ENCODE data around the gene RNF212.

Gene RNF212

DNA sequence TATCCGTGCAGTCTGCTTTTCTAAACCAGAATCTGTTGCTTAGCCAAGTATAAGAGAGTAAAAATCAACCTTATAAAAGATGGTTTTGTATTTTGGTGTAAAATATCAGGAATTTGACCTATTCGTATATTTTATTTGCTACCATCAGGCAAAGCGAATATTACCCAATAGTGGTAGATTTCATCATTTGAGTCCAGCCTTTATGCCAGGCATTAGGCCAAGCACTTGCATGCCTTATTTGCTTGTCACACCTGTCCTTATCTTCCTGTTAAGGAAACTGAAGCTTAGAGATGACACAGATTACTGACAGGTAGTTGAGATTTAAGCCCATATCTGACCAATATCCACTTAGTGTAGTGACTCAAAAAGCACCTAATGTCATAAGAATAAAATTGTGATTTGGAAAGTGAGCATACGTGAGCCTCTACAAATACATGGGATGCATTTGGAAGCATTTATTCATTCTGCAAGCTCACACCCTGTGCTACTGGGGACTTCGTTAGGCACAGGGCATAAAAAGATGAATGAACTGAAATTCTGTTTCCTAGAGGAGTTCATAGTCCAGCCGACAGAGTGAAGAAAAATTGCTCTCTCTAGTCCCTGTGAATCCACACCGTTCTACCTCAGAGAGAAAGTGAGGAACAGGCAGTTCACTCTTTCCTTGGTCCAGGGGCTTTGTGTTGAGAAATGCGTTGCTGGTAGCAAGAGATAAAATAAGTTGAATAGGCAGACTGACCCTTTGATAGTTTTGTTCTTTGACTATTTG lies 2.3 kb upstream of the RNF212 start:
- DNase-seq (ENCODE audit: low spot score): no peak

GRCh38 chr4:1112821-1113182 lies 562 bp downstream of the RNF212 start:
- no peak for DNase-seq (ENCODE audit: low spot score)

DNA sequence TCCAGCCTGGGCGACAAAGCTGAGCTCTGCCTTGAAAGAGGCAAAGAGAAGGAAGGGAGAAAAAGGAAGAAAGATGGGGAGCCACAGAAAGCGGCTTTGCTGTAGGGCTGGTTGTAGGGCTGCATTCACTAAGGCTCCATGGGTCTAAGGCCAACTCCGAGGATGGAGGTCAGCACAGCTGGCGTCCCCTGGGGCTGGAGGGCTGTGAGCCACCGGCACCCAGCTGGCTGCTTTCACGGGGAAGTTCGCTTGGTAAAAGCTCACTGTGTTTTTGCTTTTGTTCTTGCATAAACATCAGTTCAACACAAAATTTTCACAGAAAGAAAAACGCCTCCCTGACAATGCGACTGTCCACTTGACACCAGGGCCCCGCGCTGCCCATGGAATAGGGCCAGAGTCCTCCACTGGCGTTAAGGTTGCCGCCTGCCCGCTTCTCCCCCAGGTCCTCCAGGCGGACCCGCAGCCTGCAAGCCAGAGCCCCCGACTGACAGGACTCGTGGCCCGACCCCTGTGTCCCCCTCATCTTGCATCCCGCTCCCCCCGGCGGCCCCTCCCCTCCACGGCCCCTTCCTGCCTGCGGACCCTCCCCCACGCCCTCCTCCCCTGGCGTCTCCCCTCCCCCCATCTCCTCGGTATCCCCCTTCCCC lies 1.1 kb downstream of the RNF212 start:
- no peak for DNase-seq (ENCODE audit: low spot score)

- no peak for DNase-seq (ENCODE audit: low spot score)
Observed at GRCh38 chr4:1111259-1111809, 2.0 kb downstream of the RNF212 start.

DNA sequence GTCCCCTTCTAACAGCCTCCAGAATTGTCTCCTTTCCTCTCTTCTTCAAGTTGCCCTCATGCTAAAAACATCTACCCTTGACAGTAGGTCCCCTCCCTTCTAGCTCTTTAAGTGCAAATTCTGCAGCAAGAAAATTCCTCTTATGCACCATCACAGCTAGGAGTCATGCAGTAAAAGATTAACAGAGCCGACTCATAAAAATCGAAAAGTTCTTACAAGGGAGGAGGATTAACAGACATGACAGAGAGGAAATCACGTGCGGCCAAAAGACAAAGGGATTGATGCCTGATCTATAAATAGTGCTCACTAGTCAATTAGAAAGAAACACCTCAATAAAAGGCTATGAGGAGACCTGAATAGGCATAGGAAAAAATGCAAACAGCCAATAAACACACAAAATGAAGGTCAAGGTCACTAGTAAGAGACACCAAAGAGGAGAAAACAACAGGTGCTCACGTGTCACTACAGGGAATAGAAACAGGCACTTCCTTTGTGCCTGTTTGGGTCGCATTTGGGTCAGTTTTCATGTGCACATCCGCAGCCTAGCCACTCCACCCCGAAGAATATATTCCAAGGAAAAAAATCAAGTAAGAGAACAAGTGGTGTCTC lies 3.4 kb downstream of the RNF212 start:
- no peak for DNase-seq (ENCODE audit: low spot score)

DNA sequence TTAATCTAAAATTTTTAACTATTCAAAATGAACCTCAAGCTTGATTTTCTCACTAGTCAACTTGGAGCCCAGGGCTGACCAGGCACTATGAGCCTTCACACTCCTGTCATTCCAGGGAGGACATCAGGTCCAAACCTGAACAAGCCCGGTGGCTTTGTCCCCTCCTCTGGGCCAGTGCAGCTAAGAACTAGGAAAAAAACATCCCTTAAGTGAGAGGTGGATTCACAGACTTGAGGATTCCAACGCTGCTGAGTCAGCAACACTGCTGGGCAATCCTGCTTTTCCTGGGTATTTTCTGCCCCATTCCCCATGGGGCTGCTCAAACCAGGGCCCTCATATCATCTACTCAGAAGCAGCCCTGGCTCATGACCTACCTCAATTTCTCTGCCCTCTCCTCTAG lies 4.0 kb downstream of the RNF212 start:
- no peak for DNase-seq (ENCODE audit: low spot score)

DNA sequence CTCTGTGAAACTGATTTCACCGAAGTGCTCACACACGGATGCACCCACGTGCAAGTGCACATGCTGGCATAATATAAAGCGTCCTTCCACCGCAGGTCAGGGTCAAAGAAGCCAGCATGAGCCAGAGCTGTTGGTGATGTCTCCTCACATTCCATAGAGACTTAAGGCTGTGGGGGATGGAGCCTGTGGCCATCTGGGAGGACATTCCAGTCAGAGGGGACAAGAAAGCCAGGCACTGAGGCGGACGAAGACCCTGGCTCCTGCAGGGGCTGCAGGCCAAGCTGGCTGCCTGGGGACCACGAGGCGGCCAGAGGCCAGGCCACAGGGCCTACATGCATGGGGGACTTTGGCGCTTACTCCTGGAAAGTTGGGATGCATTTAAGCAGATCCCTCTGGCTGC lies 7.7 kb downstream of the RNF212 start:
- DNase-seq (ENCODE audit: low spot score): no peak

DNA sequence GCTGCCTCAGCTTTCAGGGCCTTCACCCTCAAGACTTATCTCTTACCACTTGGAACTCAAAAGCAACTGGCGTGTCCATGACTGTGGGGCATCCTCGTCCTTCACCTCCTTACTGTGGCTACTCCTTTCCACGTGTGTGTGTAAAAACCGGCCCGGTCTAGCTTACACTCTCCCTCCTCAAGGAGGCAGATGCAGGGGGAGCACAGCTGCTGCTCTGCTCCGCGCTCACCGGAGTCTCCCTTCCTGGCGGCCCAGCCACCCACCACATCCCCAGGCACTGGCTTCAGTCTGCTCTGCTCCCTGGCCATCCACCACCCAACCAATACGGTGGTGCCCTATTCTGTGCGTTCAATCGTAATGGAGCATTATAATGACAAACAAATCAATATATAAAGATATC lies 8.3 kb downstream of the RNF212 start:
- DNase-seq (ENCODE audit: low spot score): no peak

DNA sequence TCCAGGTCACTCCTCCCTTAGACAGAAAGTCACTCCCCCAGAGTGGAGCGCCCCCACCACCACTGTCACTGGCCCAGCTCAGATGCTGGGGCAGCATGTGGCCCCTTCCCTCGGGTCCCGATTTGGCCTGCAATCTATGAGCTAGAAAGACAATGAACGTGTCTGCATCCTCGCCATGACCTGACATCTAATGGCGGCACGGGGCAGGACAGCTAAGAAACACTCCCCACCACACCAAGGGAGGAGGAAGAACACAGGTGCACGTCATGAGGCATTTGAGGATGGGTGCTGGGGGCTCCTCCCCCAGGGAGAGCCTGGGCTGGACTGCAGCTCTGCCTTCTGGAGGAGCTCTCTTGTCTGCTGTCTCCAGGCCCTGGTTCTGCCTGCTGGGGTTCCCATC lies 8.7 kb downstream of the RNF212 start:
- no peak for DNase-seq (ENCODE audit: low spot score)

- DNase-seq (ENCODE audit: low spot score): no peak
Observed at GRCh38 chr4:1099684-1100335, 13.6 kb downstream of the RNF212 start.

- DNase-seq (ENCODE audit: low spot score): no peak
Observed at GRCh38 chr4:1099270-1099669, 14.1 kb downstream of the RNF212 start.

DNA sequence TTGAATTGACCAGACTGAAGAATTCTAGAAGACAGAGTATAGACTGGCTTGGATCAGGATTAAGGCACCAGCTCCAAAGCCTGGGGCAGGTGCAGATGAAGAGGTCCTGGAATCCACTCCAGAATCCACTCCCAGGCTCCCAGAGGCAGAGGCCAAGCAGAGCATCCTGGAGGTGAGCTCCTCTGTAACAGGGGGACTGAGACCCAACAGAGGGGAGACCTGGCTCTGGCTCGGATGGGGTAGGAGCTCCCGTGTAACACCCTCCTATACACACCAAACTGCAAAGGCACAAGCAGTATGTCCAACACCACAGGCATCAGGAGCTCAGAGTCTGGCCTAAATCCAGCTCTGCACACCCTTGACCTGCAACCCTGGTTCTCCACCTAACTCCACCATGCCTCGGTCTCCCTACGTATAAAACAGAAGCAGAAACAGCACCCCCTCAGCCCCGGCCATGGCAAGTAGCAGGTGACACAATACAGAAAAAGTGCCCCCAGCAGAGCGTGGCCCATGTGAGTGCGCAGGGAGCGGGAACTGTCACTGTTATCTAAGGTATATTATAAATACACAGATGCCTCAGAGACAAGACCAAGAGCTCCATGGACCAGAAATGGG lies 14.9 kb downstream of the RNF212 start:
- DNase-seq (ENCODE audit: low spot score): no peak

- no peak for DNase-seq (ENCODE audit: low spot score)
Observed at GRCh38 chr4:1097553-1097952, 15.8 kb downstream of the RNF212 start.

DNA sequence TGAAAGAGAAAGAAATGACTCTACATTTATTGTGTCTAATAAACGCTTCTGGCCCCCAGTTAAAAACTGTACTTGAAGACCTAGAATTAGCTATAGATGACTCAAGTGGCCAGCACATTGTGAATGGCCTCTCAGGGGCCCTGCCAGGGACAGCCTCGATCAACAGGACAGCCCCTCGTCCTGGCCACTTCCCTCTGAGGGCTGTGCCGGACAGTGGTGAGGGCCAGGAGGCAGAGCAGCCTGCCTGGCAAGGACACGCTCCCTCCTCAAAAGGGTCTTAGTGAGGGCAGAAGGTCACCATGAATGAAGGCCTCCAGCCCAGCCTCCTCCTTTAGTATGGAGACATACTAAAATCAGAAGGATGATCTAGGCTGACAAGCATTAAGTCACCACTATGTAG lies 16.5 kb downstream of the RNF212 start:
- no peak for DNase-seq (ENCODE audit: low spot score)

- no peak for DNase-seq (ENCODE audit: low spot score)
Observed at GRCh38 chr4:1094336-1094690, 19.1 kb downstream of the RNF212 start.

DNA sequence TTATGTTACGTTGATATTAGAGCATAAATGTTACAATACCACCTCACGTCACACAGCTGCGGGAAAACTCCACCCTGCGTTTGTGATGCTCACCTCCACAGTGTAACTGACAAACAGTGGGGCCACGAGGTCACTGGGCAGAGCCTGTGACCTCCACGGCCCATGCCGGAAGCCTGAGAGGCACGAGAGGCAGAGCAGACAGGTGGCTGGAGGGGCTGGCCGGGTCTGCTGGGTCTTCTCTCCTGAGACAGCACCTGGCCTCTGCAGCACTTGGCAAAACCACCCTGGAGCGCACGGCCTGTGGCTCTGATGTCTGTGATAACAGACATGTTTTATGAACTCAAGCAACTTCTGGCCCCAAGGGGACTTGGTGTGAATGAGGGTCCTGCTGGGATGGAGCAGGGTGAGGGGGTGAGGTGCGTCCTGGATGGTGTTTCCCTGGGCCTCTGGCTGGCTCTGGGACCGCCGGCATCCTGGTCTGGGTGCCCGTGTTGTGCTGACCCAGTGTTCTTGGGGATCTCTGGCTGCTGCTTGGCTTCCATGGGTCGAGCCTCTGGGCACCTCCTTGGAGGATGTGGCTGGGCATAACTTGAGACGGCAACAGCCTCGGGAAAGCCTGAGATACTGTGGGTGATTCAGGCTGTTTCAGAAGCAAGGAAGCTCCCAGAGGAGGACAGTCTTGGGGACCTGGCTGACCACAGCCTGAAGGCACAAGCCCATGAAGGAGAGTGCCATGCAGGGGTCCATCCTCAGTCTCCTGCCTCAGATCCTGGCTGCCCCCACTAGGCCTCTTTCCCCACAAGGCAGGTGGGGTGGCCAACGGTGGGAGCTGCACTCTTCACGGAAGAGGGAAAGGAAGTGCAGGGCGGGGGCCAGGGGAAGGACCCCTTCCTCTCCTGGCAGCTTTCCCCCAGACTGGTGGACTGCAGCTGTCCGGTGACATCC lies 19.7 kb downstream of the RNF212 start:
- no peak for DNase-seq (ENCODE audit: low spot score)

- DNase-seq (ENCODE audit: low spot score): no peak
Observed at GRCh38 chr4:1092983-1093361, 20.4 kb downstream of the RNF212 start.

- DNase-seq (ENCODE audit: low spot score): no peak
Observed at GRCh38 chr4:1092026-1092982, 21.1 kb downstream of the RNF212 start.

GRCh38 chr4:1091561-1091995 lies 21.8 kb downstream of the RNF212 start:
- DNase-seq (ENCODE audit: low spot score): no peak

Data from SW480 (cell line).